Peyer's patch (tissue), 4 donors: ENCODE measurements around the gene PIK3R3.

Source experiments
- POLR2A ChIP-seq, 2 donors: fragments of 450-650 bp; IDR thresholded peaks; one replicate each; pipeline ENCODE4 v1.5.1; 2017; ENCODE audit warnings: antibody characterized with exemption in 2 of 2, mild to moderate bottlenecking in 2 of 2, moderate library complexity in 2 of 2
- TF ChIP-seq, protein P1 (sequence below), 6 experiments: fragments of 450-650 bp in 4 of 6; fragments of 200-600 bp in 2 of 6; sonication (generic) in 1 of 6; IDR thresholded peaks; one replicate each; pipeline ENCODE4 v1.5.1; 2017 to 2019; ENCODE audit warnings: antibody characterized with exemption in 6 of 6, mild to moderate bottlenecking in 3 of 6, moderate library complexity in 1 of 6

- TF ChIP-seq POLR2A (IDR thresholded peaks at IDR 0.05) = no peak
- TF ChIP-seq, protein P1, sequence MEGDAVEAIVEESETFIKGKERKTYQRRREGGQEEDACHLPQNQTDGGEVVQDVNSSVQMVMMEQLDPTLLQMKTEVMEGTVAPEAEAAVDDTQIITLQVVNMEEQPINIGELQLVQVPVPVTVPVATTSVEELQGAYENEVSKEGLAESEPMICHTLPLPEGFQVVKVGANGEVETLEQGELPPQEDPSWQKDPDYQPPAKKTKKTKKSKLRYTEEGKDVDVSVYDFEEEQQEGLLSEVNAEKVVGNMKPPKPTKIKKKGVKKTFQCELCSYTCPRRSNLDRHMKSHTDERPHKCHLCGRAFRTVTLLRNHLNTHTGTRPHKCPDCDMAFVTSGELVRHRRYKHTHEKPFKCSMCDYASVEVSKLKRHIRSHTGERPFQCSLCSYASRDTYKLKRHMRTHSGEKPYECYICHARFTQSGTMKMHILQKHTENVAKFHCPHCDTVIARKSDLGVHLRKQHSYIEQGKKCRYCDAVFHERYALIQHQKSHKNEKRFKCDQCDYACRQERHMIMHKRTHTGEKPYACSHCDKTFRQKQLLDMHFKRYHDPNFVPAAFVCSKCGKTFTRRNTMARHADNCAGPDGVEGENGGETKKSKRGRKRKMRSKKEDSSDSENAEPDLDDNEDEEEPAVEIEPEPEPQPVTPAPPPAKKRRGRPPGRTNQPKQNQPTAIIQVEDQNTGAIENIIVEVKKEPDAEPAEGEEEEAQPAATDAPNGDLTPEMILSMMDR (IDR thresholded peaks at IDR 0.05) = no peak
These were observed 127.9 kb downstream of the PIK3R3 start for GRCh38 chr1:46004492-46004891.
